HG03103 (cell line): Measurements from ENCODE around the gene BRD4.

Experiments used
- ATAC-seq: cut with Tn5 transposase; IDR thresholded peaks from one replicate; pipeline ENCODE4 v1.9.1; 2021; ENCODE audit warnings: low read depth; ENCODE audit not compliant: unreplicated experiment

The BRD4 gene

GRCh38 chr19:15292847-15293582 is 39.3 kb downstream of the BRD4 start:
- ATAC-seq, result no peak

GRCh38 chr19:15292140-15292539 is 40.2 kb downstream of the BRD4 start:
- ATAC-seq, result no peak

GRCh38 chr19:15291548-15292021 is 40.8 kb downstream of the BRD4 start:
- no peak for ATAC-seq

GRCh38 chr19:15291089-15291488 is 41.2 kb downstream of the BRD4 start:
- no peak for ATAC-seq

- no peak for ATAC-seq
Observed at GRCh38 chr19:15290166-15290565, 42.2 kb downstream of the BRD4 start.

- ATAC-seq, result no peak
Observed at GRCh38 chr19:15289673-15290072, 42.7 kb downstream of the BRD4 start.

- no peak for ATAC-seq
Observed at GRCh38 chr19:15288146-15288963, 44.0 kb downstream of the BRD4 start.

- ATAC-seq, result no peak
Observed at GRCh38 chr19:15287496-15287895, 44.8 kb downstream of the BRD4 start.

GRCh38 chr19:15286688-15287365 is 45.5 kb downstream of the BRD4 start:
- ATAC-seq, result no peak

GRCh38 chr19:15285896-15286591 is 46.3 kb downstream of the BRD4 start:
- ATAC-seq, result no peak

- ATAC-seq, result no peak
Observed at GRCh38 chr19:15284896-15285295, 47.4 kb downstream of the BRD4 start.

GRCh38 chr19:15284091-15284490 is 48.2 kb downstream of the BRD4 start:
- ATAC-seq, result no peak

- no peak for ATAC-seq
Observed at GRCh38 chr19:15283141-15283883, 49.0 kb downstream of the BRD4 start.

GRCh38 chr19:15282311-15282705 is 50.0 kb downstream of the BRD4 start:
- ATAC-seq, result no peak

- no peak for ATAC-seq
Observed at GRCh38 chr19:15280915-15281683, 51.2 kb downstream of the BRD4 start.

- ATAC-seq, result no peak
Observed at GRCh38 chr19:15280048-15280725, 52.2 kb downstream of the BRD4 start.

GRCh38 chr19:15279326-15279904 is 52.9 kb downstream of the BRD4 start:
- no peak for ATAC-seq

GRCh38 chr19:15276620-15277215 is 55.6 kb downstream of the BRD4 start:
- no peak for ATAC-seq
